ENCODE data around the gene WDR1.

Gene WDR1

GRCh38 chr4:10082047-10082446, 34.6 kb downstream of the WDR1 start:
- no peak for TF ChIP-seq CTCF (conservative IDR thresholded peaks at IDR 0.05)
- TF ChIP-seq ZFX (IDR thresholded peaks at IDR 0.05): no peak
- no peak overlapping the region for H3K27ac ChIP-seq

GRCh38 chr4:10081218-10081606, 35.4 kb downstream of the WDR1 start:
- H3K27ac ChIP-seq: no peak overlapping the region
- TF ChIP-seq CTCF (conservative IDR thresholded peaks at IDR 0.05): no peak
- TF ChIP-seq ZFX (IDR thresholded peaks at IDR 0.05): no peak

- TF ChIP-seq ZFX (IDR thresholded peaks at IDR 0.05): no peak
- TF ChIP-seq CTCF (conservative IDR thresholded peaks at IDR 0.05): no peak
- H3K27ac ChIP-seq: no peak overlapping the region
Measured at GRCh38 chr4:10080589-10081217, 35.9 kb downstream of the WDR1 start.

GRCh38 chr4:10079912-10080588, 36.5 kb downstream of the WDR1 start:
- no peak overlapping the region for H3K27ac ChIP-seq

GRCh38 chr4:10079256-10079655, 37.3 kb downstream of the WDR1 start:
- TF ChIP-seq ZFX (IDR thresholded peaks at IDR 0.05): no peak
- no peak overlapping the region for H3K27ac ChIP-seq

More at GRCh38 chr4:10079912-10080588, 36.5 kb downstream of the WDR1 start:
- no peak for TF ChIP-seq ZFX (IDR thresholded peaks at IDR 0.05)
- no peak for TF ChIP-seq CTCF (conservative IDR thresholded peaks at IDR 0.05)

- no peak for TF ChIP-seq ZFX (IDR thresholded peaks at IDR 0.05)
- no peak for TF ChIP-seq CTCF (conservative IDR thresholded peaks at IDR 0.05)
- no peak overlapping the region for H3K27ac ChIP-seq
Measured at GRCh38 chr4:10078481-10079233, 37.9 kb downstream of the WDR1 start.

GRCh38 chr4:10077483-10078335, 38.9 kb downstream of the WDR1 start:
- no peak overlapping the region for H3K27ac ChIP-seq
- no peak for TF ChIP-seq ZFX (IDR thresholded peaks at IDR 0.05)
- no peak for TF ChIP-seq CTCF (conservative IDR thresholded peaks at IDR 0.05)

Measured in C4-2B (cell line).